ENCODE data around the gene OSBPL7.
A peak's percentile ranks its signal among the peaks of the same experiment; 100 is the strongest.

The OSBPL7 gene

DNA sequence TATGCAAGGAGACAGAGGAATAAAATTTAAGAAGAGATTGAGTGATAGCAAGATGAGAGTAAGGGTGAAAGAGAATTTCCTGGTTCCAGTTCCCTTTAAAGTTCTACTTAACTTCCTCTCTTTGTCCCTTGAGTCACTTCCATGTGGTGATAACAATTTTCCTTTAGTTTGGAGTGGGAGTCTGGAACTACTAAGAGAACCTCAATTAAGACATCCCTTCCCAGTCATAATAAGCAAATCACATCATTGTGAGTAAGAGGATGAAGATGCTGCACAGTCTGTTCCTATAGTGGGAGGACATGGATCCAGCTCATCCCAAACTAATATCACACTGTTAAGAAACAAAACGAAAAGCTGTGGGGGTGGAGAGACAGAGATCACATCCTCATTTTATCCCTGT, 64.2 kb downstream of the OSBPL7 start:
- DNase-seq: peak; percentile 61 to 88

Data from inflammatory macrophage treated with lipopolysaccharide for 1 hour (primary cell).